Stimulated activated CD4-positive, alpha-beta T cell treated with anti-CD3 and anti-CD28 coated beads, Interleukin-15, amount 100 ng/mL, for 1 hour (primary cell): ENCODE measurements around the gene CD320.
"Not testable (repeated sequence)": the region's sequence is repeated elsewhere in the genome, so short reads cannot be mapped to it uniquely, and the experiment has no call there.

ENCODE experiments used
- DNase-seq, 2 donors: peaks; one replicate each; pipeline ENCODE4 v3.0.0-alpha.2; 2020; ENCODE audit warnings: low read depth in 1 of 2, low spot score in 1 of 2

CD320 gene

GRCh38 chr19:8333767-8334457 lies 25.8 kb upstream of the CD320 start:
- no peak for DNase-seq

GRCh38 chr19:8332976-8333766 lies 25.0 kb upstream of the CD320 start:
- DNase-seq = no peak

GRCh38 chr19:8331263-8331845 lies 23.2 kb upstream of the CD320 start:
- DNase-seq = no peak

- DNase-seq = no peak
These were observed 21.8 kb upstream of the CD320 start for GRCh38 chr19:8329996-8330395.

- no peak for DNase-seq
These were observed 17.3 kb upstream of the CD320 start for GRCh38 chr19:8325454-8325853.

- DNase-seq = no peak
These were observed 16.3 kb upstream of the CD320 start for GRCh38 chr19:8324186-8325050.

GRCh38 chr19:8323781-8324185 lies 15.6 kb upstream of the CD320 start:
- no peak for DNase-seq

GRCh38 chr19:8322638-8322997 lies 14.5 kb upstream of the CD320 start:
- no peak for DNase-seq

GRCh38 chr19:8321986-8322637 lies 14.0 kb upstream of the CD320 start:
- DNase-seq = no peak

- DNase-seq = peak; percentile 95
These were observed 13.2 kb upstream of the CD320 start, which contains the start of the genes NDUFA7 and RPS28 for GRCh38 chr19:8321067-8321985. NDUFA7 (minus strand) TSS chr19:8321375; CDS start chr19:8321358, 17 bp downstream. RPS28 (plus strand) TSS chr19:8321496; CDS start chr19:8321531, 35 bp downstream.

GRCh38 chr19:8320564-8321066 lies 12.5 kb upstream of the CD320 start:
- DNase-seq = no peak

GRCh38 chr19:8319807-8320520 lies 11.8 kb upstream of the CD320 start:
- no peak for DNase-seq

GRCh38 chr19:8318835-8319234 lies 10.7 kb upstream of the CD320 start:
- not testable (repeated sequence) for DNase-seq

GRCh38 chr19:8316351-8317125 lies 8.4 kb upstream of the CD320 start:
- no peak for DNase-seq

- DNase-seq = not testable (repeated sequence)
These were observed 7.0 kb upstream of the CD320 start for GRCh38 chr19:8314981-8315640.

- DNase-seq = no peak
These were observed 3.5 kb upstream of the CD320 start for GRCh38 chr19:8311461-8312260.
